SKM-1 treated with dmso at 0.1 percent for 144 hours (cell line): ENCODE measurements around the gene GPR107.
A peak's percentile ranks its signal among the peaks of the same experiment; 100 is the strongest.

ENCODE experiments used
- DNase-seq: peaks from one replicate; lab custom pipeline; 2025; ENCODE audit not compliant: unreplicated experiment; lab: John Stamatoyannopoulos, UW

GPR107 gene

GRCh38 chr9:130027533-130028365, 26.0 kb upstream of the GPR107 start:
- DNase-seq: no peak

GRCh38 chr9:130028493-130029222, 25.0 kb upstream of the GPR107 start:
- no peak for DNase-seq

- no peak for DNase-seq
These were observed 24.3 kb upstream of the GPR107 start for GRCh38 chr9:130029223-130029973.

GRCh38 chr9:130030651-130031127, 23.0 kb upstream of the GPR107 start:
- no peak for DNase-seq

GRCh38 chr9:130034570-130034969, 19.1 kb upstream of the GPR107 start:
- DNase-seq: no peak

GRCh38 chr9:130036099-130036498, 17.6 kb upstream of the GPR107 start:
- DNase-seq: no peak

GRCh38 chr9:130039528-130040147, 14.1 kb upstream of the GPR107 start:
- DNase-seq: peak; percentile 47

- DNase-seq: no peak
These were observed 12.6 kb upstream of the GPR107 start for GRCh38 chr9:130040984-130041647.

- DNase-seq: no peak
These were observed 11.9 kb upstream of the GPR107 start for GRCh38 chr9:130041648-130042405.

- DNase-seq: no peak
These were observed 11.3 kb upstream of the GPR107 start for GRCh38 chr9:130042406-130042884.

- no peak for DNase-seq
These were observed 10.6 kb upstream of the GPR107 start, which contains the start of gene FNBP1 for GRCh38 chr9:130042885-130043653. TSS of gene FNBP1 (minus strand) at chr9:130043189. CDS start at chr9:130042975, 214 bp downstream.

GRCh38 chr9:130043654-130044623, 9.8 kb upstream of the GPR107 start:
- no peak for DNase-seq

GRCh38 chr9:130045725-130046450, 7.8 kb upstream of the GPR107 start:
- peak; percentile 48 for DNase-seq

GRCh38 chr9:130049431-130050210, 4.1 kb upstream of the GPR107 start:
- DNase-seq: no peak

GRCh38 chr9:130050462-130050861, 3.2 kb upstream of the GPR107 start:
- DNase-seq: no peak

- no peak for DNase-seq
These were observed 1.9 kb upstream of the GPR107 start for GRCh38 chr9:130051855-130052254.
